ENCODE data around the gene TNFRSF6B.
"Not testable (repeated sequence)": the region's sequence is repeated elsewhere in the genome, so short reads cannot be mapped to it uniquely, and the experiment has no call there.

TNFRSF6B gene

GRCh38 chr20:63668351-63668750 is 28.1 kb upstream of the TNFRSF6B start:
- Histone ChIP-seq H3K4me3 (replicated peaks; ENCODE audit: insufficient read depth, low read length) (no peak overlapping the region), H3K27ac (replicated peaks) (no peak overlapping the region), H3K27me3 (ENCODE audit: insufficient read depth, poor library complexity, severe bottlenecking) (no peaks in the 10 kb centered on the region)
- TF ChIP-seq, protein P1, sequence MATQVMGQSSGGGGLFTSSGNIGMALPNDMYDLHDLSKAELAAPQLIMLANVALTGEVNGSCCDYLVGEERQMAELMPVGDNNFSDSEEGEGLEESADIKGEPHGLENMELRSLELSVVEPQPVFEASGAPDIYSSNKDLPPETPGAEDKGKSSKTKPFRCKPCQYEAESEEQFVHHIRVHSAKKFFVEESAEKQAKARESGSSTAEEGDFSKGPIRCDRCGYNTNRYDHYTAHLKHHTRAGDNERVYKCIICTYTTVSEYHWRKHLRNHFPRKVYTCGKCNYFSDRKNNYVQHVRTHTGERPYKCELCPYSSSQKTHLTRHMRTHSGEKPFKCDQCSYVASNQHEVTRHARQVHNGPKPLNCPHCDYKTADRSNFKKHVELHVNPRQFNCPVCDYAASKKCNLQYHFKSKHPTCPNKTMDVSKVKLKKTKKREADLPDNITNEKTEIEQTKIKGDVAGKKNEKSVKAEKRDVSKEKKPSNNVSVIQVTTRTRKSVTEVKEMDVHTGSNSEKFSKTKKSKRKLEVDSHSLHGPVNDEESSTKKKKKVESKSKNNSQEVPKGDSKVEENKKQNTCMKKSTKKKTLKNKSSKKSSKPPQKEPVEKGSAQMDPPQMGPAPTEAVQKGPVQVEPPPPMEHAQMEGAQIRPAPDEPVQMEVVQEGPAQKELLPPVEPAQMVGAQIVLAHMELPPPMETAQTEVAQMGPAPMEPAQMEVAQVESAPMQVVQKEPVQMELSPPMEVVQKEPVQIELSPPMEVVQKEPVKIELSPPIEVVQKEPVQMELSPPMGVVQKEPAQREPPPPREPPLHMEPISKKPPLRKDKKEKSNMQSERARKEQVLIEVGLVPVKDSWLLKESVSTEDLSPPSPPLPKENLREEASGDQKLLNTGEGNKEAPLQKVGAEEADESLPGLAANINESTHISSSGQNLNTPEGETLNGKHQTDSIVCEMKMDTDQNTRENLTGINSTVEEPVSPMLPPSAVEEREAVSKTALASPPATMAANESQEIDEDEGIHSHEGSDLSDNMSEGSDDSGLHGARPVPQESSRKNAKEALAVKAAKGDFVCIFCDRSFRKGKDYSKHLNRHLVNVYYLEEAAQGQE (IDR thresholded peaks at IDR 0.05; ENCODE audit: insufficient replicate concordance, low read depth) = no peak
- no peak for TF ChIP-seq SPI1 (IDR thresholded peaks at IDR 0.05; ENCODE audit: borderline replicate concordance, low read depth)
- TF ChIP-seq, protein P2, sequence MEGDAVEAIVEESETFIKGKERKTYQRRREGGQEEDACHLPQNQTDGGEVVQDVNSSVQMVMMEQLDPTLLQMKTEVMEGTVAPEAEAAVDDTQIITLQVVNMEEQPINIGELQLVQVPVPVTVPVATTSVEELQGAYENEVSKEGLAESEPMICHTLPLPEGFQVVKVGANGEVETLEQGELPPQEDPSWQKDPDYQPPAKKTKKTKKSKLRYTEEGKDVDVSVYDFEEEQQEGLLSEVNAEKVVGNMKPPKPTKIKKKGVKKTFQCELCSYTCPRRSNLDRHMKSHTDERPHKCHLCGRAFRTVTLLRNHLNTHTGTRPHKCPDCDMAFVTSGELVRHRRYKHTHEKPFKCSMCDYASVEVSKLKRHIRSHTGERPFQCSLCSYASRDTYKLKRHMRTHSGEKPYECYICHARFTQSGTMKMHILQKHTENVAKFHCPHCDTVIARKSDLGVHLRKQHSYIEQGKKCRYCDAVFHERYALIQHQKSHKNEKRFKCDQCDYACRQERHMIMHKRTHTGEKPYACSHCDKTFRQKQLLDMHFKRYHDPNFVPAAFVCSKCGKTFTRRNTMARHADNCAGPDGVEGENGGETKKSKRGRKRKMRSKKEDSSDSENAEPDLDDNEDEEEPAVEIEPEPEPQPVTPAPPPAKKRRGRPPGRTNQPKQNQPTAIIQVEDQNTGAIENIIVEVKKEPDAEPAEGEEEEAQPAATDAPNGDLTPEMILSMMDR (IDR thresholded peaks at IDR 0.05; ENCODE audit: insufficient read depth, low read length) = no peak
- TF ChIP-seq GABPA (IDR thresholded peaks at IDR 0.05; ENCODE audit: low read depth) = no peak
- TF ChIP-seq POLR2AphosphoS5 (IDR thresholded peaks at IDR 0.05; ENCODE audit: low read depth) = no peak
- DNase-seq (ENCODE audit: low read depth in 1 of 2, low spot score in 1 of 2) = no peak

DNA sequence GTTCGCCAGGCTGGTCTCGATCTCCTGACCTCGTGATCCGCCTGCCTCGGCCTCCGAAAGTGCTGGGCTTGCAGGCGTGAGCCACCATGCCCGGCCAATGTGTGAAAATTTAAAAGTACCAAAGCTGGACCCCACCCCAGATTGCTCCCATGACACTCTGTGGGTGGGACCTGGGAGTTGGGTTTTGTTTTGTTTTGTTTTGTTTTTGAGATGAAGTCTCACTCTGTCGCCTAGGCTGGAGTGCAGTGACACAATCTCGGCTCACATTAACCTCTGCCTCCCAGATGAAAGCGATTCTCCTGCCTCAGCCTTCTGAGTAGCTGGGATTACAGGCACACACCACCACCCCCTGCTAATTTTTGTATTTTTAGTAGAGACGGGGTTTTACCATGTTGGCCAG is 24.8 kb upstream of the TNFRSF6B start:
- H3K27ac ChIP-seq (replicated peaks); H3K4me3 ChIP-seq (replicated peaks; ENCODE audit: insufficient read depth, low read length); H3K27me3 ChIP-seq (ENCODE audit: insufficient read depth, poor library complexity, severe bottlenecking); DNase-seq (ENCODE audit: low read depth in 1 of 2, low spot score in 1 of 2): not testable (repeated sequence)

DNA sequence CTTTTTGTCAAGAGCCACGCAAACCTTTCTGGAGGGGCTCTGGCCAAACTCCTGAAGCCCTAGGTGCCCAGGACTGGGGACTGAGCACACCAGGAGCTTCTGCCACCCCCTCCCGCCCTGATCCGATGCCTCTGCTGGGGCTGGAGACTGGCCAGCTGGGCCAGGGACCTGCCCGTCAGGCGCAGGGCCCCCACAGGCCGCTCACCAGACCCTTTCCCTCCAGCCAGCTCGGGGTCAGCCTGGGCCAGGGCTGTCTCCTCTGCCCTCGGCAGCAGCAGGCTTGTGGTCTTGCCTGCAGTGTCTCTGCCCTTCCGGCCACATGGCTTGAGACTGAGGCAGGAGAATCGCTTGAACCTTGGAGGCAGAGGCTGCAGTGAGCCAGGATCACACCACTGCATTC is 23.8 kb upstream of the TNFRSF6B start:
- H3K27me3 ChIP-seq (ENCODE audit: insufficient read depth, poor library complexity, severe bottlenecking) = no peaks in the 10 kb centered on the region
- H3K27ac ChIP-seq (replicated peaks) = no peak overlapping the region
- DNase-seq (ENCODE audit: low read depth in 1 of 2, low spot score in 1 of 2) = no peak
- TF ChIP-seq SPI1 (IDR thresholded peaks at IDR 0.05; ENCODE audit: borderline replicate concordance, low read depth) (no peak), POLR2AphosphoS5 (IDR thresholded peaks at IDR 0.05; ENCODE audit: low read depth) (no peak), GABPA (IDR thresholded peaks at IDR 0.05; ENCODE audit: low read depth) (no peak)
- TF ChIP-seq, protein P1 (IDR thresholded peaks at IDR 0.05; ENCODE audit: insufficient replicate concordance, low read depth) = no peak
- TF ChIP-seq, protein P2 (IDR thresholded peaks at IDR 0.05; ENCODE audit: insufficient read depth, low read length) = no peak
- H3K4me3 ChIP-seq (replicated peaks; ENCODE audit: insufficient read depth, low read length) = no peak overlapping the region

DNA sequence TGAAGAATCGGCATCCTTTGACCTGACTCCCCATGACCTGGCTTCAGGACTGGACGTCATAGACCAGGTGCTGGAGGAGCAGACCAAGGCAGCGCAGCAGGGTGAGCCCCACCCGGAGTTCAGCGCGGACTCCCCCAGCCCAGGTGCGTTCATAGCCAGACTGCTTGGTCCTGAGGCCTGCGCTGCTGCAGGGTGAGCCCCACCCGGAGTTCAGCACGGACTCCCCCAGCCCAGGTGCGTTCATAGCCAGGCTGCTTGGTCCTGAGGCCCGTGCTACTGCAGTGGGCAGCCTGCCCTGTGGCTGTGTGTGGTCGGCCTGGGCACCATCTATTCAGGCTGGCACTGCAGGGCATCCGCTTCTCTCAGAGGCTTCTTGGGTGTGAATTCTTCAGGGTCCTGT is 22.5 kb upstream of the TNFRSF6B start:
- H3K27me3 ChIP-seq (ENCODE audit: insufficient read depth, poor library complexity, severe bottlenecking) = no peaks in the 10 kb centered on the region
- TF ChIP-seq, protein P1 (IDR thresholded peaks at IDR 0.05; ENCODE audit: insufficient replicate concordance, low read depth) = no peak
- no peak for TF ChIP-seq GABPA (IDR thresholded peaks at IDR 0.05; ENCODE audit: low read depth)
- TF ChIP-seq, protein P2 (IDR thresholded peaks at IDR 0.05; ENCODE audit: insufficient read depth, low read length) = no peak
- TF ChIP-seq POLR2AphosphoS5 (IDR thresholded peaks at IDR 0.05; ENCODE audit: low read depth) = no peak
- TF ChIP-seq SPI1 (IDR thresholded peaks at IDR 0.05; ENCODE audit: borderline replicate concordance, low read depth) = no peak
- no peak overlapping the region for H3K4me3 ChIP-seq (replicated peaks; ENCODE audit: insufficient read depth, low read length)
- no peak overlapping the region for H3K27ac ChIP-seq (replicated peaks)
- DNase-seq (ENCODE audit: low read depth in 1 of 2, low spot score in 1 of 2) = no peak
